Tibial nerve (tissue), 4 donors: ENCODE data around the gene CUX1. TPM values are rescaled to one million over a fixed set of nuclear protein-coding genes. Genes with fewer than 3 reads are reported as not detected.

ENCODE experiments used
- DNase-seq, 2 donors: peaks; one replicate each; pipeline ENCODE4 v3.0.0-alpha.2; 2019; ENCODE audit warnings: low spot score in 2 of 2
- H3K27ac ChIP-seq, 4 donors: fragments of 200-600 bp; sonication (generic) in 3 of 4; one replicate each; pipeline ENCODE4 v1.5.1; 2017 to 2019; ENCODE audit warnings: mild to moderate bottlenecking in 1 of 4
- H3K27me3 ChIP-seq, 2 donors: fragments of 200-600 bp; sonication (generic) in 1 of 2; one replicate each; pipeline versions ENCODE4 v1.5.1 to v1.6.0; 2017 to 2019
- H3K36me3 ChIP-seq, 3 donors: fragments of 200-600 bp; sonication (generic); one replicate each; pipeline ENCODE4 v1.5.1; 2018 to 2019
- H3K4me1 ChIP-seq, 4 donors: fragments of 200-600 bp; sonication (generic) in 3 of 4; one replicate each; pipeline ENCODE4 v1.5.1; 2017 to 2019
- H3K4me3 ChIP-seq, 4 donors: fragments of 200-600 bp; sonication (generic) in 3 of 4; one replicate each; pipeline ENCODE4 v1.5.1; 2017 to 2019; ENCODE audit warnings: mild to moderate bottlenecking in 1 of 4, moderate library complexity in 1 of 4
- H3K9me3 ChIP-seq, 4 donors: fragments of 200-600 bp; sonication (generic) in 3 of 4; one replicate each; pipeline ENCODE4 v1.5.1; 2017 to 2019
- EP300 ChIP-seq, 2 donors: sonication (generic); formaldehyde crosslinking; IDR thresholded peaks; one replicate each; pipeline ENCODE4 v1.6.1; 2017; ENCODE audit warnings: antibody characterized with exemption in 2 of 2, mild to moderate bottlenecking in 1 of 2
- POLR2A ChIP-seq, 2 donors: fragments of 450-650 bp; IDR thresholded peaks; one replicate each; pipeline ENCODE4 v1.6.1; 2017; ENCODE audit warnings: antibody characterized with exemption in 2 of 2, mild to moderate bottlenecking in 2 of 2, moderate library complexity in 2 of 2
- WGBS, 2 donors: methylation state at CpG; one replicate each; pipeline ENCODE4 v1.1.5; 2018; 5-methylcytosine and 5-hydroxymethylcytosine counted together
- total RNA-seq, 4 donors: library from RNA; depleted of rRNA; stranded (reverse); fragments of >200 nt; gene quantifications; one replicate each; pipeline ENCODE4 v1.1.0, GENCODE V29; 2016
- TF ChIP-seq, protein P1 (sequence below), 5 experiments: fragments of 200-600 bp in 3 of 5; fragments of 450-650 bp in 2 of 5; sonication (generic) in 3 of 5; IDR thresholded peaks; one replicate each; pipeline ENCODE4 v1.5.1; 2016 to 2019; ENCODE audit warnings: antibody characterized with exemption in 5 of 5, mild to moderate bottlenecking in 3 of 5, moderate library complexity in 2 of 5

CUX1 gene
- total RNA-seq, 4 donors from 2014 or later: 74.5 to 104 (median 84.3) TPM

DNA sequence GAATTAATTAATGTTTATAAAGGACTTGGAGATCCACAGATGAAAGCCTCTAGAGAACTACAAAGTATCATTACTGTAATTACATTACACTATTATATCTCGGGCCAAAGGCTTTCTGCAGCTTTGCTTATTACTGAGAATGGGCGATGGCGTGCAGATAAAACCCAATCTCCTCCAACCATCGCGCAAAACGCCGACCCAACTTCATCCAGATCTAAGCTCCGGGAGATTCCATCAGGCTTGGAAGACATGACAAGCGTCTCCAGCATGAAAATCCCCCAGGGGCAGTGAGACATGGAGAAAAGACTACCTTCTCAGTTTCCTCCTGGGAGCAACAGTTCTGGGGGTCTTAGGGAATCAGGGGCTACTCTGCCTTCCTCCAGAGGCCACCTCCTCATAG, 42.2 kb upstream of the CUX1 start:
- H3K27me3 ChIP-seq: peaks cover 0 to 4% of the 10 kb centered on the region in 2 donors
- H3K9me3 ChIP-seq: no peaks in the 10 kb centered on the region
- no peaks in the 10 kb centered on the region for H3K36me3 ChIP-seq
- no peak for TF ChIP-seq POLR2A (IDR thresholded peaks at IDR 0.05)
- TF ChIP-seq, protein P1, sequence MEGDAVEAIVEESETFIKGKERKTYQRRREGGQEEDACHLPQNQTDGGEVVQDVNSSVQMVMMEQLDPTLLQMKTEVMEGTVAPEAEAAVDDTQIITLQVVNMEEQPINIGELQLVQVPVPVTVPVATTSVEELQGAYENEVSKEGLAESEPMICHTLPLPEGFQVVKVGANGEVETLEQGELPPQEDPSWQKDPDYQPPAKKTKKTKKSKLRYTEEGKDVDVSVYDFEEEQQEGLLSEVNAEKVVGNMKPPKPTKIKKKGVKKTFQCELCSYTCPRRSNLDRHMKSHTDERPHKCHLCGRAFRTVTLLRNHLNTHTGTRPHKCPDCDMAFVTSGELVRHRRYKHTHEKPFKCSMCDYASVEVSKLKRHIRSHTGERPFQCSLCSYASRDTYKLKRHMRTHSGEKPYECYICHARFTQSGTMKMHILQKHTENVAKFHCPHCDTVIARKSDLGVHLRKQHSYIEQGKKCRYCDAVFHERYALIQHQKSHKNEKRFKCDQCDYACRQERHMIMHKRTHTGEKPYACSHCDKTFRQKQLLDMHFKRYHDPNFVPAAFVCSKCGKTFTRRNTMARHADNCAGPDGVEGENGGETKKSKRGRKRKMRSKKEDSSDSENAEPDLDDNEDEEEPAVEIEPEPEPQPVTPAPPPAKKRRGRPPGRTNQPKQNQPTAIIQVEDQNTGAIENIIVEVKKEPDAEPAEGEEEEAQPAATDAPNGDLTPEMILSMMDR (IDR thresholded peaks at IDR 0.05): no peak
- TF ChIP-seq EP300 (IDR thresholded peaks at IDR 0.05): no peak
- no peak overlapping the region for H3K27ac ChIP-seq
- no peaks in the 10 kb centered on the region for H3K4me1 ChIP-seq
- 82 to 92% methylated on average over 9 of the region's 9 CpGs for WGBS, 2 donors
- H3K4me3 ChIP-seq: no peak overlapping the region
- no peak for DNase-seq

DNA sequence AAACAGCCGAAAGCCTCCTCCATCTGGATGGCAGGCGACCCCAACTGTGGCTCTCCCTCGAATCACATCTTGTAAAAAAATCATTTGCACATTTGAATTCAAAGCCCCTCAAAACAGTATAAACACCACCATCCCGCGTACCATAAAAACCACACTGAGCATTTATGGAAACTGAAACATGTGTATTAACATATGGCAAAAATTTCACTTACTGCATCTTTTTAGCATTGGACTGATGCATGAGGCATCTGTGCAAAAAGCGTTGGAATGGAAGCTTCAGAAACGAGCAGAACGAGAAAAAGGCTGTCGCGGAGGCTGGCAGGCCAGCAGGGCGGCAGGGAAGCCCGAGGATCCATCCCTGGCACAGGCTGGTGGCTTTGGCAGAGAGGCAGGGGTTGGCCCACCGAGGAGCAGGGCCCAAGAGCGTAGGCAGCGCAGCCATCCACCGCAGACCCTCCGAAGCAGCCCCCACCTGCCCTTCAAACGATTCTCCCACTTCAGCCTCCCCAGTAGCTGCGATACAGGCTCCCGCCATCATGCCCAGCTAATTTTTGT, 39.3 kb upstream of the CUX1 start:
- Histone ChIP-seq H3K4me1 (no peaks in the 10 kb centered on the region), H3K9me3 (no peaks in the 10 kb centered on the region), H3K27me3 (peaks cover 0 to 4% of the 10 kb centered on the region in 2 donors), H3K27ac (no peak overlapping the region), H3K4me3 (no peak overlapping the region), H3K36me3 (no peaks in the 10 kb centered on the region)
- TF ChIP-seq POLR2A (IDR thresholded peaks at IDR 0.05): no peak
- TF ChIP-seq EP300 (IDR thresholded peaks at IDR 0.05): no peak
- DNase-seq: no peak
- WGBS, 2 donors: 86 to 87% methylated on average over 19 to 20 of the region's 20 CpGs

DNA sequence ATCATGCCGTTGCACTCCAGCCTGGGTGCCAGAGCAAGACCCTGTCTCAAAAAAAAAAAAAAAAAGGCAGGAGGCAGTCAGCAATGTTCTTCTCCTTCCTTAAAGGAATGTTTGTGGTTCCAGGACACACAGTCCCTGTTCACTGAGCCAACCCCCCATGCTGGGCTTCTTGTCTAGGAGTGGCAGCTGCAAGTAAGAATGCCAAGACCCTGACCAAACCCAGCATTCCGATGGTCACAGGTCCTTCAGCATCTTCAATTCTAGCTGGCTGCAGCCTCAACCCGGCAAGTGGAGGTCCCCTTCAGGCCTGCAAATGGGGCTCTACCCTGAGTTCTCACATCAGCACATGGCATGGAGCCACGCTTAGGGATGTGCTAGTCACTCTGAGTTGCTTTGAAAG, 38.2 kb upstream of the CUX1 start:
- TF ChIP-seq, protein P1 (IDR thresholded peaks at IDR 0.05): no peak
- TF ChIP-seq EP300 (IDR thresholded peaks at IDR 0.05) (no peak), POLR2A (IDR thresholded peaks at IDR 0.05) (no peak)
- Histone ChIP-seq H3K27ac (no peak overlapping the region), H3K4me1 (peaks cover 0 to 3% (median under 1%) of the 10 kb centered on the region in 4 donors), H3K9me3 (no peaks in the 10 kb centered on the region), H3K36me3 (no peaks in the 10 kb centered on the region), H3K4me3 (no peak overlapping the region), H3K27me3 (peaks cover 0 to 4% of the 10 kb centered on the region in 2 donors)
- 87 to 94% methylated on average over 4 of the region's 4 CpGs for whole genome bisulfite sequencing, 2 donors
- no peak for DNase-seq

DNA sequence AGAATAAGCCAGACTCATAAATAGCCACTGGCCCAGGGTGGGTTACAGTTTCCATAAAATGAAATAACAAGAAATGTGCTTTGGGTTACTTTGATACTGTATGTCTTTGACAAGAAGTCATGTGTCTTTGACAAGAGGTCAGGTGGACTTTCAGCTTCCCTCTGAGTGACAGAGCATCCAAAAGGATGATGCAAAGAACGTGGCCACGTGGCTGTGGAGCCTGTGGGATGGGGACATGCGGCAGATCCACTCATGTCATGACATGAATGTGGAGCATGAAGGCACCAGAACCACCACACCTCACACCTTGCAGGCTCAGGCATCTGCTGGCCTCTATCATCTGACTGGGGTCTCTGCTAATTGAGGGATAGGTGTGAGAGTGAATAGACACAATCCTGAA, 37.1 kb upstream of the CUX1 start:
- H3K36me3 ChIP-seq: no peaks in the 10 kb centered on the region
- no peaks in the 10 kb centered on the region for H3K27me3 ChIP-seq
- no peak for DNase-seq
- H3K9me3 ChIP-seq: no peaks in the 10 kb centered on the region
- no peak for TF ChIP-seq POLR2A (IDR thresholded peaks at IDR 0.05)
- TF ChIP-seq, protein P1 (IDR thresholded peaks at IDR 0.05): no peak
- no peak for TF ChIP-seq EP300 (IDR thresholded peaks at IDR 0.05)
- 78 to 92% methylated on average over 3 of the region's 3 CpGs for WGBS, 2 donors
- no peak overlapping the region for H3K27ac ChIP-seq
- no peak overlapping the region for H3K4me3 ChIP-seq
- H3K4me1 ChIP-seq: peaks cover 0 to 9% (median 3%) of the 10 kb centered on the region in 4 donors

DNA sequence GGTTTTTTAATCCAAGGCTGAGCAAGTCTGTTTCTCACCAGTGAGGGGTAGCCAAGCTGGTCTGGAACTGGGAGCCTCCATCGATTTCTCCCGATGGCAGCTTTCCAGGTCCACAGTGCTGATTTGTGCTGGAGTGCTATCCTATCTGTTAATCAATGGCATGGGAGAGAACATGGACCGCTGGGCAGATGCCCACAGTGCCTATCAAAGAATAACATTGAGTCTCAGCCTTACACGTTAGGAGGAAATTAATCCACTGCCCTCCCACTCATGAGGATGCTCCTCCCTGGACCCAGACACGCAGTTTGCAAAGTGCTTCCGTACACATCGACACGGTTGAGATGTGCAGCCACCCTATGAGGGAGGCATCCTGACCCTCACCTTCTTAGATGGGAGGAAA, 36.0 kb upstream of the CUX1 start:
- Histone ChIP-seq H3K27ac (no peak overlapping the region), H3K4me1 (peaks cover 0 to 9% (median 3%) of the 10 kb centered on the region in 4 donors), H3K36me3 (no peaks in the 10 kb centered on the region), H3K27me3 (no peaks in the 10 kb centered on the region), H3K4me3 (no peak overlapping the region), H3K9me3 (no peaks in the 10 kb centered on the region)
- TF ChIP-seq, protein P1 (IDR thresholded peaks at IDR 0.05): no peak
- TF ChIP-seq POLR2A (IDR thresholded peaks at IDR 0.05) (no peak), EP300 (IDR thresholded peaks at IDR 0.05) (no peak)
- WGBS, 2 donors: 81 to 83% methylated on average over 8 of the region's 8 CpGs
- DNase-seq: no peak
